ENCODE data around the gene SBF2. TPM values are rescaled to one million over a fixed set of nuclear protein-coding genes. Genes with fewer than 3 reads are reported as not detected.

The SBF2 gene
- total and polyA plus RNA-seq, 4 experiments from 2014 or later = 0.50 to 15.4 (median 10.2) TPM

- Mint-ChIP-seq H3K36me3 (peaks cover 25 to 35% of the 10 kb centered on the region in 2 donors), H3K4me1 (no peaks in the 10 kb centered on the region), H3K9me3 (no peaks in the 10 kb centered on the region), H3K27ac (peak overlapping the region in 1 of 7 donors; percentile 78), H3K4me3 (no peak overlapping the region), H3K27me3 (no peaks in the 10 kb centered on the region)
- Histone ChIP-seq H3K27ac (ENCODE audit: low read depth, low read length) (no peak overlapping the region), H3K36me3 (ENCODE audit: insufficient read depth, low read length) (no peaks in the 10 kb centered on the region), H3K9me3 (ENCODE audit: control insufficient read depth in 1 of 2, low read length in 2 of 2) (no peaks in the 10 kb centered on the region), H3K4me1 (ENCODE audit: insufficient read depth, low read length) (no peaks in the 10 kb centered on the region), H3K4me3 (ENCODE audit: low read length in 2 of 2) (no peak overlapping the region), H3K27me3 (ENCODE audit: insufficient read depth, low read length) (no peaks in the 10 kb centered on the region)
- CTCF ChIA-PET (ENCODE audit: partially characterized antibody) = no interaction called here
- no peak for DNase-seq
- intact Hi-C loops (cut with micrococcal nuclease) = no loop called here
- POLR2A ChIA-PET (ENCODE audit: partially characterized antibody) = no interaction called here
Observed at GRCh38 chr11:9803685-9804418, 490.2 kb downstream of the SBF2 start.

DNA sequence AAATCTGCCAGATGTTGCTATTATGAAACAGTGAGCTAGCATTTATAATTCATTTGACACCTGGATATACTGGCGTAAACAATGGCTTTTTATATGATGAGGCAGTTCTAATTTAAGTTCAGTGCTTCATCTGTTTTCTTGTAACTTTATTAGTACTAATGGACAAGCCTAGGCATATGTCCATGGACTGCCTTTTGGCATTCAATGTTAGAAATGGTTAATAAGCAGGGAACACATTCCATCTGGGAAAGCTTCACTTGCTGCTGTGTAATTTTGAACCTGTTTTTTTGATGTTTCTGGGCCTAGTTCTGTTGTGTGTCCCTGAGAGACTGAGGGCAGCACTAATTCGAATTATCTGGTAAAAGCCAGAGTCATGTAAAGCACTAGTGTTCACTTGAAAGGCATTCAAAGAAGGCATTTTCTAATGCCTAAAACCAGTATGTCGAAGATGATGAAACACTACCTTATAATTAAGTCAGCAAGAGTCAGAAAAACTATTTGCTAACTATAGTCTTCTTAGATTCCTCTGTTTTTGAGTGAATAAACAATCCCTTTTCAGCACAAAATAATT lies 491.6 kb downstream of the SBF2 start:
- Histone ChIP-seq H3K4me3 (ENCODE audit: low read length in 2 of 2) (no peak overlapping the region), H3K27ac (ENCODE audit: low read depth, low read length) (no peak overlapping the region), H3K36me3 (ENCODE audit: insufficient read depth, low read length) (no peaks in the 10 kb centered on the region), H3K4me1 (ENCODE audit: insufficient read depth, low read length) (no peaks in the 10 kb centered on the region), H3K27me3 (ENCODE audit: insufficient read depth, low read length) (no peaks in the 10 kb centered on the region), H3K9me3 (ENCODE audit: control insufficient read depth in 1 of 2, low read length in 2 of 2) (no peaks in the 10 kb centered on the region)
- no peaks in the 10 kb centered on the region for H3K9me3 Mint-ChIP-seq
- no peak overlapping the region for H3K4me3 Mint-ChIP-seq
- ChIA-PET CTCF (ENCODE audit: partially characterized antibody) (interaction anchor here (0.8 kb wide), 1 partner anchor 35 kb away, joined by 3 read pairs; no protein-coding TSS in a partner anchor), POLR2A (ENCODE audit: partially characterized antibody) (no interaction called here)
- peaks cover 16 to 23% of the 10 kb centered on the region in 2 donors for H3K36me3 Mint-ChIP-seq
- DNase-seq = no peak
- H3K27ac Mint-ChIP-seq = no peak overlapping the region
- no peaks in the 10 kb centered on the region for H3K4me1 Mint-ChIP-seq
- H3K27me3 Mint-ChIP-seq = no peaks in the 10 kb centered on the region
- intact Hi-C loops (cut with micrococcal nuclease) = no loop called here

DNA sequence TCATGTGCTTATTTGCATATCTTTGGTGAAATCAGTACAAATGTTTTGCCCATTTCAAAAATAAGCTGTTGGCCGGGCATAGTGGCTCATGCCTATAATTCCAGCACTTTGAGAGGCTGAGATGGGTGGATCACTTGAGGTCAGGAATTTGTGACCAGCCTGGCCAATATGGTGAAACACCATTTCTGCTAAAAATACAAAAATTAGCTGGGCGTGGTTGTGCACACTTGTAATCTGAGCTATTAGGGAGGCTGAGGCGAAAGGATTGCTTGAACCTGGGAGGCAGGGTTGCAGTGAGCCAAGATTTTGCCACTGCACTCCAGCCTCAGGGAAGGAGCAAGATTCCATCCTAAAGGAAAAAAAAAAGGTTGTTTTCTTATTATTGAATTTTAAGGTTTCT lies 494.1 kb downstream of the SBF2 start:
- Mint-ChIP-seq H3K4me1 (no peaks in the 10 kb centered on the region), H3K4me3 (no peak overlapping the region), H3K9me3 (no peaks in the 10 kb centered on the region), H3K27me3 (no peaks in the 10 kb centered on the region), H3K27ac (no peak overlapping the region), H3K36me3 (peaks cover 0 to 9% of the 10 kb centered on the region in 2 donors)
- Histone ChIP-seq H3K27me3 (ENCODE audit: insufficient read depth, low read length) (no peaks in the 10 kb centered on the region), H3K4me3 (ENCODE audit: low read length in 2 of 2) (no peak overlapping the region), H3K9me3 (ENCODE audit: control insufficient read depth in 1 of 2, low read length in 2 of 2) (no peaks in the 10 kb centered on the region), H3K36me3 (ENCODE audit: insufficient read depth, low read length) (no peaks in the 10 kb centered on the region), H3K27ac (ENCODE audit: low read depth, low read length) (no peak overlapping the region), H3K4me1 (ENCODE audit: insufficient read depth, low read length) (no peaks in the 10 kb centered on the region)
- POLR2A ChIA-PET (ENCODE audit: partially characterized antibody) = no interaction called here
- CTCF ChIA-PET (ENCODE audit: partially characterized antibody) = no interaction called here
- no peak for DNase-seq
- intact Hi-C loops (cut with micrococcal nuclease) = no loop called here

GRCh38 chr11:9797300-9797699 lies 496.7 kb downstream of the SBF2 start:
- Mint-ChIP-seq H3K9me3 (no peaks in the 10 kb centered on the region), H3K27ac (no peak overlapping the region), H3K4me1 (no peaks in the 10 kb centered on the region), H3K36me3 (peaks cover 2 to 4% of the 10 kb centered on the region in 2 donors), H3K4me3 (no peak overlapping the region), H3K27me3 (no peaks in the 10 kb centered on the region)
- H3K4me1 ChIP-seq (ENCODE audit: insufficient read depth, low read length) = no peaks in the 10 kb centered on the region
- CTCF ChIA-PET (ENCODE audit: partially characterized antibody) = interaction anchor here (1.6 kb wide), 1 partner anchor 510 kb away, joined by 3 read pairs; no protein-coding TSS in a partner anchor
- no peaks in the 10 kb centered on the region for H3K27me3 ChIP-seq (ENCODE audit: insufficient read depth, low read length)
- H3K4me3 ChIP-seq (ENCODE audit: low read length in 2 of 2) = no peak overlapping the region
- POLR2A ChIA-PET (ENCODE audit: partially characterized antibody) = no interaction called here
- H3K9me3 ChIP-seq (ENCODE audit: control insufficient read depth in 1 of 2, low read length in 2 of 2) = no peaks in the 10 kb centered on the region
- H3K36me3 ChIP-seq (ENCODE audit: insufficient read depth, low read length) = no peaks in the 10 kb centered on the region
- intact Hi-C loops (cut with micrococcal nuclease) = no loop called here
- DNase-seq = no peak
- no peak overlapping the region for H3K27ac ChIP-seq (ENCODE audit: low read depth, low read length)

DNA sequence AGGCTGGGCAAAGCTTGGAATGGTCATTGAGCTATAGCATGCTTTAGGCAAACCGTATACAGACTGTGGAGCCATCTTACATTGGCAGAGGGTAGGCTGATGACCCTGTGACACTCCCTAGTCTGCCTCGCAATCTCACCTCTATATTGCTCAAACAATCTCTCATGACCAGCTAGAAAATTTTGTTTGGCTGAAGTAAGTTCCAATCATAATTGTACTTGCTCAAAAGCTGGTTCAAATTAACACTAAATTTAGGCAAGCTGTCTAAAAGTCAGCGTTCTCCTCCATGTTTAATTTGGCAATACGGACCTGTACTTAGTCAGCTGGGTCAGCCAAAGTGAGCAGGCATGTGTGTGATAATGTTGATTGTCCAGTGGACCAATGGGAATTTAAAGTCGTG lies 497.2 kb downstream of the SBF2 start:
- no peaks in the 10 kb centered on the region for H3K27me3 Mint-ChIP-seq
- no peak overlapping the region for H3K4me3 ChIP-seq (ENCODE audit: low read length in 2 of 2)
- H3K36me3 ChIP-seq (ENCODE audit: insufficient read depth, low read length) = no peaks in the 10 kb centered on the region
- H3K27me3 ChIP-seq (ENCODE audit: insufficient read depth, low read length) = no peaks in the 10 kb centered on the region
- no peaks in the 10 kb centered on the region for H3K9me3 Mint-ChIP-seq
- H3K9me3 ChIP-seq (ENCODE audit: control insufficient read depth in 1 of 2, low read length in 2 of 2) = no peaks in the 10 kb centered on the region
- no peak overlapping the region for H3K4me3 Mint-ChIP-seq
- DNase-seq = no peak
- no peak overlapping the region for H3K27ac Mint-ChIP-seq
- ChIA-PET CTCF (ENCODE audit: partially characterized antibody) (interaction anchor here (1.6 kb wide), 1 partner anchor 511 kb away, joined by 3 read pairs; no protein-coding TSS in a partner anchor), POLR2A (ENCODE audit: partially characterized antibody) (no interaction called here)
- H3K36me3 Mint-ChIP-seq = peaks cover 2 to 5% of the 10 kb centered on the region in 2 donors
- no peaks in the 10 kb centered on the region for H3K4me1 Mint-ChIP-seq
- H3K27ac ChIP-seq (ENCODE audit: low read depth, low read length) = no peak overlapping the region
- intact Hi-C loops (cut with micrococcal nuclease) = no loop called here
- H3K4me1 ChIP-seq (ENCODE audit: insufficient read depth, low read length) = no peaks in the 10 kb centered on the region

GRCh38 chr11:9796266-9796665 lies 497.8 kb downstream of the SBF2 start:
- no peaks in the 10 kb centered on the region for H3K27me3 ChIP-seq (ENCODE audit: insufficient read depth, low read length)
- intact Hi-C loops (cut with micrococcal nuclease) = no loop called here
- H3K27ac ChIP-seq (ENCODE audit: low read depth, low read length) = no peak overlapping the region
- DNase-seq = no peak
- H3K4me1 ChIP-seq (ENCODE audit: insufficient read depth, low read length) = no peaks in the 10 kb centered on the region
- H3K9me3 Mint-ChIP-seq = no peaks in the 10 kb centered on the region
- no peaks in the 10 kb centered on the region for H3K9me3 ChIP-seq (ENCODE audit: control insufficient read depth in 1 of 2, low read length in 2 of 2)
- no peak overlapping the region for H3K4me3 ChIP-seq (ENCODE audit: low read length in 2 of 2)
- CTCF ChIA-PET (ENCODE audit: partially characterized antibody) = interaction anchor here (1.6 kb wide), 1 partner anchor 511 kb away, joined by 3 read pairs; no protein-coding TSS in a partner anchor
- H3K4me3 Mint-ChIP-seq = no peak overlapping the region
- H3K4me1 Mint-ChIP-seq = no peaks in the 10 kb centered on the region
- peaks cover 3 to 10% of the 10 kb centered on the region in 2 donors for H3K36me3 Mint-ChIP-seq
- POLR2A ChIA-PET (ENCODE audit: partially characterized antibody) = no interaction called here
- H3K27ac Mint-ChIP-seq = no peak overlapping the region
- H3K27me3 Mint-ChIP-seq = no peaks in the 10 kb centered on the region
- H3K36me3 ChIP-seq (ENCODE audit: insufficient read depth, low read length) = no peaks in the 10 kb centered on the region

- intact Hi-C loops (cut with micrococcal nuclease) = no loop called here
- Mint-ChIP-seq H3K4me3 (no peak overlapping the region), H3K27ac (no peak overlapping the region), H3K27me3 (no peaks in the 10 kb centered on the region), H3K4me1 (no peaks in the 10 kb centered on the region), H3K36me3 (peaks cover 23 to 25% of the 10 kb centered on the region in 2 donors), H3K9me3 (no peaks in the 10 kb centered on the region)
- H3K36me3 ChIP-seq (ENCODE audit: insufficient read depth, low read length) = peaks cover 5% of the 10 kb centered on the region
- no peaks in the 10 kb centered on the region for H3K9me3 ChIP-seq (ENCODE audit: control insufficient read depth in 1 of 2, low read length in 2 of 2)
- ChIA-PET POLR2A (ENCODE audit: partially characterized antibody) (no interaction called here), CTCF (ENCODE audit: partially characterized antibody) (no interaction called here)
- H3K27me3 ChIP-seq (ENCODE audit: insufficient read depth, low read length) = no peaks in the 10 kb centered on the region
- H3K4me1 ChIP-seq (ENCODE audit: insufficient read depth, low read length) = no peaks in the 10 kb centered on the region
- H3K27ac ChIP-seq (ENCODE audit: low read depth, low read length) = no peak overlapping the region
- DNase-seq = no peak
- H3K4me3 ChIP-seq (ENCODE audit: low read length in 2 of 2) = no peak overlapping the region
Observed at GRCh38 chr11:9790703-9791102, 503.3 kb downstream of the SBF2 start.
